ENCODE measurements around the gene ADAMTS19.

GRCh38 chr5:129447968-129448367 lies 12.1 kb upstream of the ADAMTS19 start:
- TF ChIP-seq CTCF (conservative IDR thresholded peaks at IDR 0.05 in 1 of 2, IDR thresholded peaks at IDR 0.05 in 1 of 2; ENCODE audit: extremely low read depth in 1 of 2, insufficient read depth in 1 of 2, low read depth in 1 of 2, low read length in 2 of 2), result no peak
- no peak for TF ChIP-seq EZH2 (IDR thresholded peaks at IDR 0.05; ENCODE audit: borderline replicate concordance, low read length)

Data from mammary epithelial cell (primary cell).